GM23338 (cell line): ENCODE data around the gene DOCK3. TPM values are rescaled to one million over a fixed set of nuclear protein-coding genes. Genes with fewer than 3 reads are reported as not detected.

Experiments used
- ATAC-seq: fragments of 200-7000 bp; cut with Tn5 transposase; 3 replicates; pipeline ENCODE4 v1.9.1; 2020
- DNase-seq: peaks from one replicate; pipeline ENCODE4 v3.0.0-alpha.2; 2015; ENCODE audit warnings: low spot score
- H2AFZ ChIP-seq: fragments of 200-600 bp; sonication (generic); 2 replicates; pipeline ENCODE4 v1.8.0; 2016; ENCODE audit warnings: antibody characterized with exemption, mild to moderate bottlenecking, moderate library complexity
- H3F3A ChIP-seq: fragments of 200-600 bp; sonication (generic); replicated peaks from 2 replicates; pipeline ENCODE4 v1.8.0; 2017; ENCODE audit warnings: antibody characterized with exemption, mixed run types, low read depth
- H3K27ac ChIP-seq: fragments of 200-600 bp; sonication (generic); 2 replicates; pipeline ENCODE4 v1.6.1; 2016; ENCODE audit warnings: low read depth
- H3K27me3 ChIP-seq: fragments of 200-600 bp; sonication (generic); 2 replicates; pipeline ENCODE4 v1.8.0; 2016; ENCODE audit warnings: mild to moderate bottlenecking, mixed run types, moderate library complexity; ENCODE audit not compliant: insufficient read depth
- H3K36me3 ChIP-seq: fragments of 200-600 bp; sonication (generic); 2 replicates; pipeline ENCODE4 v1.8.0; 2016; ENCODE audit warnings: mild to moderate bottlenecking; ENCODE audit not compliant: insufficient read depth
- H3K4me1 ChIP-seq: fragments of 200-600 bp; sonication (generic); 2 replicates; pipeline ENCODE4 v1.8.0; 2016; ENCODE audit warnings: mild to moderate bottlenecking, moderate library complexity; ENCODE audit not compliant: insufficient read depth
- H3K4me2 ChIP-seq: fragments of 200-600 bp; sonication (generic); 2 replicates; pipeline ENCODE4 v1.7.1; 2017; ENCODE audit warnings: mixed run types
- H3K4me3 ChIP-seq: fragments of 200-600 bp; sonication (generic); 2 replicates; pipeline ENCODE4 v1.6.1; 2016; ENCODE audit warnings: mixed run types
- H3K79me2 ChIP-seq: fragments of 200-600 bp; sonication (generic); replicated peaks from 2 replicates; pipeline ENCODE4 v1.8.0; 2017; ENCODE audit warnings: mild to moderate bottlenecking; ENCODE audit not compliant: insufficient read depth
- H3K9me2 ChIP-seq: fragments of 200-600 bp; sonication (generic); 2 replicates; pipeline ENCODE4 v1.8.0; 2017; ENCODE audit not compliant: insufficient read depth
- H4K20me1 ChIP-seq: fragments of 200-600 bp; sonication (generic); replicated peaks from 2 replicates; pipeline ENCODE4 v1.8.0; 2017; ENCODE audit warnings: mild to moderate bottlenecking; ENCODE audit not compliant: insufficient read depth
- H3K27ac Mint-ChIP-seq: 2 replicates; pipeline ENCODE4 v1.8.0; 2020; ENCODE audit warnings: inconsistent platforms, mild to moderate bottlenecking, moderate library complexity, mixed read lengths
- H3K27me3 Mint-ChIP-seq: 3 replicates; pipeline ENCODE4 v1.8.0; 2022; ENCODE audit warnings: low read depth, mild to moderate bottlenecking, moderate library complexity, mixed read lengths, inconsistent platforms; ENCODE audit not compliant: insufficient read depth, poor library complexity
- H3K36me3 Mint-ChIP-seq: 3 replicates; pipeline ENCODE4 v1.8.0; 2021; ENCODE audit warnings: low read depth, mild to moderate bottlenecking, inconsistent platforms, moderate library complexity, mixed read lengths
- H3K4me1 Mint-ChIP-seq: 3 replicates; pipeline ENCODE4 v1.8.0; 2020; ENCODE audit warnings: mild to moderate bottlenecking, inconsistent platforms, mixed read lengths
- H3K4me3 Mint-ChIP-seq: 3 replicates; pipeline ENCODE4 v1.8.0; 2021; ENCODE audit warnings: moderate library complexity, mild to moderate bottlenecking, inconsistent platforms, mixed read lengths
- H3K9me3 Mint-ChIP-seq: 3 replicates; pipeline ENCODE4 v1.8.0; 2020; ENCODE audit warnings: moderate library complexity, mild to moderate bottlenecking, inconsistent platforms, mixed read lengths
- CREB1 ChIP-seq: fragments of 250-450 bp; sonication (Bioruptor Pico); IDR thresholded peaks from 2 replicates; pipeline ENCODE4 v1.5.0; 2020; ENCODE audit warnings: low read depth, mild to moderate bottlenecking, moderate library complexity
- CTCF ChIP-seq, 2 experiments: fragments of 200-600 bp in 1 of 2; sonication (generic) in 1 of 2; conservative IDR thresholded peaks; 2 replicates each; pipeline versions ENCODE4 v1.5.1 to v1.6.1; 2016 to 2017; ENCODE audit warnings: antibody characterized with exemption in 2 of 2, low read depth in 2 of 2, mild to moderate bottlenecking in 2 of 2, moderate library complexity in 1 of 2
- EZH2 ChIP-seq: fragments of 200-600 bp; sonication (generic); IDR thresholded peaks from one replicate; pipeline ENCODE4 v1.8.0; 2017; ENCODE audit warnings: antibody characterized with exemption, mild to moderate bottlenecking, low read depth; ENCODE audit not compliant: unreplicated experiment
- EZH2phosphoT487 ChIP-seq: fragments of 200-600 bp; sonication (generic); IDR thresholded peaks from one replicate; pipeline ENCODE4 v1.8.1; 2018; ENCODE audit warnings: antibody characterized with exemption; ENCODE audit not compliant: unreplicated experiment
- JUNB ChIP-seq: IDR thresholded peaks from one replicate; pipeline ENCODE4 v1.6.1; 2016; ENCODE audit warnings: antibody characterized with exemption; ENCODE audit not compliant: unreplicated experiment
- NANOG ChIP-seq: IDR thresholded peaks from 2 replicates; pipeline ENCODE4 v1.6.1; 2016; ENCODE audit warnings: antibody characterized with exemption, borderline replicate concordance
- POLR2AphosphoS5 ChIP-seq: IDR thresholded peaks from 2 replicates; pipeline ENCODE4 v1.6.1; 2016; ENCODE audit warnings: antibody characterized with exemption, low read depth
- STAT1 ChIP-seq: IDR thresholded peaks from one replicate; pipeline ENCODE4 v1.6.1; 2016; ENCODE audit warnings: antibody characterized with exemption; ENCODE audit not compliant: unreplicated experiment
- ZNF331 ChIP-seq: fragments of 250-450 bp; sonication (Bioruptor Pico); IDR thresholded peaks from 2 replicates; pipeline ENCODE4 v1.5.0; 2020; ENCODE audit warnings: low read depth, mild to moderate bottlenecking, moderate library complexity
- ZNF462 ChIP-seq: fragments of 250-450 bp; sonication (Bioruptor Pico); IDR thresholded peaks from 2 replicates; pipeline ENCODE4 v1.5.0; 2020; ENCODE audit warnings: mild to moderate bottlenecking, moderate library complexity
- polyA plus RNA-seq: library from polyadenylated mRNA; unstranded; fragments of >200 nt; fragmentation: Nextera tagmentation; extraction: Ambion mirVana; gene quantifications from 2 replicates; pipeline ENCODE4 v1.2.1, GENCODE V29; 2016
- total RNA-seq: library from RNA; depleted of rRNA; stranded (reverse); fragments of >200 nt; shearing (Covaris generic); gene quantifications from 2 replicates; pipeline ENCODE4 v1.2.3, GENCODE V29; 2014
- TF ChIP-seq, protein P1 (sequence below): IDR thresholded peaks from 2 replicates; pipeline ENCODE4 v1.6.1; 2016; ENCODE audit warnings: antibody characterized with exemption
- TF ChIP-seq, protein P2 (sequence below): IDR thresholded peaks from one replicate; pipeline ENCODE4 v1.6.1; 2018; ENCODE audit warnings: antibody characterized with exemption; ENCODE audit not compliant: unreplicated experiment

Gene DOCK3
- total and polyA plus RNA-seq, 2 experiments from 2014 or later, result 2.4 to 5.6 TPM

- ATAC-seq (no peak), DNase-seq (no peak)
- Histone ChIP-seq H3K4me2 (no peak overlapping the region), H3K9me2 (no peaks in the 10 kb centered on the region), H3K4me3 (no peak overlapping the region), H3K27ac (no peak overlapping the region), H3K79me2 (no peaks in the 10 kb centered on the region), H4K20me1 (no peaks in the 10 kb centered on the region), H3K4me1 (no peaks in the 10 kb centered on the region), H2AFZ (no peak overlapping the region), H3K27me3 (no peaks in the 10 kb centered on the region), H3K36me3 (no peaks in the 10 kb centered on the region), H3F3A (no peaks in the 10 kb centered on the region)
- Mint-ChIP-seq H3K36me3 (peaks cover 4% of the 10 kb centered on the region; the same call in 2 of the 3 replicates), H3K4me1 (peaks cover 8% of the 10 kb centered on the region), H3K27ac (no peak overlapping the region), H3K9me3 (peaks cover 19% of the 10 kb centered on the region), H3K4me3 (no peak overlapping the region), H3K27me3 (no peaks in the 10 kb centered on the region)
- no peak for TF ChIP-seq EZH2
- no peak for TF ChIP-seq ZNF331 (CRISPR knock-in tag)
- no peak for TF ChIP-seq STAT1
- TF ChIP-seq EZH2phosphoT487, result no peak
- no peak for TF ChIP-seq NANOG
- TF ChIP-seq, protein P1, sequence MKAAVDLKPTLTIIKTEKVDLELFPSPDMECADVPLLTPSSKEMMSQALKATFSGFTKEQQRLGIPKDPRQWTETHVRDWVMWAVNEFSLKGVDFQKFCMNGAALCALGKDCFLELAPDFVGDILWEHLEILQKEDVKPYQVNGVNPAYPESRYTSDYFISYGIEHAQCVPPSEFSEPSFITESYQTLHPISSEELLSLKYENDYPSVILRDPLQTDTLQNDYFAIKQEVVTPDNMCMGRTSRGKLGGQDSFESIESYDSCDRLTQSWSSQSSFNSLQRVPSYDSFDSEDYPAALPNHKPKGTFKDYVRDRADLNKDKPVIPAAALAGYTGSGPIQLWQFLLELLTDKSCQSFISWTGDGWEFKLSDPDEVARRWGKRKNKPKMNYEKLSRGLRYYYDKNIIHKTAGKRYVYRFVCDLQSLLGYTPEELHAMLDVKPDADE, result no peak
- TF ChIP-seq, protein P2, sequence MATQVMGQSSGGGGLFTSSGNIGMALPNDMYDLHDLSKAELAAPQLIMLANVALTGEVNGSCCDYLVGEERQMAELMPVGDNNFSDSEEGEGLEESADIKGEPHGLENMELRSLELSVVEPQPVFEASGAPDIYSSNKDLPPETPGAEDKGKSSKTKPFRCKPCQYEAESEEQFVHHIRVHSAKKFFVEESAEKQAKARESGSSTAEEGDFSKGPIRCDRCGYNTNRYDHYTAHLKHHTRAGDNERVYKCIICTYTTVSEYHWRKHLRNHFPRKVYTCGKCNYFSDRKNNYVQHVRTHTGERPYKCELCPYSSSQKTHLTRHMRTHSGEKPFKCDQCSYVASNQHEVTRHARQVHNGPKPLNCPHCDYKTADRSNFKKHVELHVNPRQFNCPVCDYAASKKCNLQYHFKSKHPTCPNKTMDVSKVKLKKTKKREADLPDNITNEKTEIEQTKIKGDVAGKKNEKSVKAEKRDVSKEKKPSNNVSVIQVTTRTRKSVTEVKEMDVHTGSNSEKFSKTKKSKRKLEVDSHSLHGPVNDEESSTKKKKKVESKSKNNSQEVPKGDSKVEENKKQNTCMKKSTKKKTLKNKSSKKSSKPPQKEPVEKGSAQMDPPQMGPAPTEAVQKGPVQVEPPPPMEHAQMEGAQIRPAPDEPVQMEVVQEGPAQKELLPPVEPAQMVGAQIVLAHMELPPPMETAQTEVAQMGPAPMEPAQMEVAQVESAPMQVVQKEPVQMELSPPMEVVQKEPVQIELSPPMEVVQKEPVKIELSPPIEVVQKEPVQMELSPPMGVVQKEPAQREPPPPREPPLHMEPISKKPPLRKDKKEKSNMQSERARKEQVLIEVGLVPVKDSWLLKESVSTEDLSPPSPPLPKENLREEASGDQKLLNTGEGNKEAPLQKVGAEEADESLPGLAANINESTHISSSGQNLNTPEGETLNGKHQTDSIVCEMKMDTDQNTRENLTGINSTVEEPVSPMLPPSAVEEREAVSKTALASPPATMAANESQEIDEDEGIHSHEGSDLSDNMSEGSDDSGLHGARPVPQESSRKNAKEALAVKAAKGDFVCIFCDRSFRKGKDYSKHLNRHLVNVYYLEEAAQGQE, result no peak
- TF ChIP-seq CREB1 (CRISPR knock-in tag), result no peak
- TF ChIP-seq JUNB, result no peak
- no peak for TF ChIP-seq ZNF462
- no peak for TF ChIP-seq CTCF (conservative IDR thresholded peaks at IDR 0.05; ENCODE audit: low read depth in 2 of 2)
- no peak for TF ChIP-seq POLR2AphosphoS5
Observed at GRCh38 chr3:51031666-51032065, 356.9 kb downstream of the DOCK3 start.
